Measurements from ENCODE around the gene CLDN18. TPM values are rescaled to one million over a fixed set of nuclear protein-coding genes. Genes with fewer than 3 reads are reported as not detected.

Gene CLDN18
- total RNA-seq, 1 experiment from 2014 or later = 0.17 TPM

- TF ChIP-seq REST (IDR thresholded peaks at IDR 0.05; ENCODE audit: low read depth) = no peak
- TF ChIP-seq EGR1 (IDR thresholded peaks at IDR 0.05; ENCODE audit: low read depth) = no peak
- no peak for TF ChIP-seq POLR2A (IDR thresholded peaks at IDR 0.05; ENCODE audit: borderline replicate concordance, extremely low read depth, insufficient read depth, insufficient read length)
- no peak for TF ChIP-seq JUND (IDR thresholded peaks at IDR 0.05)
- no peak for TF ChIP-seq SRF (IDR thresholded peaks at IDR 0.05; ENCODE audit: low read depth)
- TF ChIP-seq EZH2phosphoT487 (IDR thresholded peaks at IDR 0.05; ENCODE audit: borderline replicate concordance) = no peak
Measured at GRCh38 chr3:138012526-138012925, 2.6 kb downstream of the CLDN18 start (continued).

GRCh38 chr3:138016065-138016464 is 6.1 kb downstream of the CLDN18 start:
- Histone ChIP-seq H3K4me1 (ENCODE audit: control insufficient read depth in 1 of 2, insufficient read depth in 2 of 2, low read length in 2 of 2) (no peaks in the 10 kb centered on the region), H3K27me3 (ENCODE audit: insufficient read depth, low read length) (no peaks in the 10 kb centered on the region), H4K20me1 (ENCODE audit: insufficient read depth) (no peaks in the 10 kb centered on the region), H3K4me3 (replicated peaks in 1 of 2; ENCODE audit: low read depth in 1 of 2, low read length in 2 of 2) (no peak overlapping the region), H2AFZ (ENCODE audit: low read depth, low read length, poor library complexity, severe bottlenecking) (no peak overlapping the region), H3K4me2 (ENCODE audit: low read length) (no peak overlapping the region), H3K9ac (ENCODE audit: low read length) (no peak overlapping the region), H3K9me3 (ENCODE audit: control insufficient read depth in 1 of 2, insufficient read depth in 1 of 2, low read depth in 1 of 2, low read length in 2 of 2) (no peaks in the 10 kb centered on the region), H3K36me3 (ENCODE audit: control insufficient read depth in 1 of 2, insufficient read depth in 2 of 2, low read length in 2 of 2) (no peaks in the 10 kb centered on the region), H3K79me2 (ENCODE audit: insufficient read depth, low read length) (no peaks in the 10 kb centered on the region), H3K9me2 (ENCODE audit: insufficient read depth) (no peaks in the 10 kb centered on the region), H3K27ac (ENCODE audit: low read depth, low read length) (no peak overlapping the region)
- ChIA-PET POLR2A (no interaction called here), RAD21 (ENCODE audit: low non-redundant PET in 1 of 2, low total read pairs in 2 of 2, uncharacterized antibody in 2 of 2, unreplicated experiment in 2 of 2) (no interaction called here), CTCF (no interaction called here)
- no peak for DNase-seq (ENCODE audit: low read depth, low spot score)
- no peak for ATAC-seq
- intact Hi-C loops (cut with micrococcal nuclease) = no loop called here
- no TSS peak for BruUV-seq (replicated peaks)
- no peak for TF ChIP-seq REST (IDR thresholded peaks at IDR 0.05; ENCODE audit: low read depth)
- TF ChIP-seq ZNF274 (IDR thresholded peaks at IDR 0.05; ENCODE audit: low read depth, low read length) = no peak
- TF ChIP-seq POLR2A (IDR thresholded peaks at IDR 0.05; ENCODE audit: borderline replicate concordance, extremely low read depth, insufficient read depth, insufficient read length) = no peak
- no peak for TF ChIP-seq EZH2 (IDR thresholded peaks at IDR 0.05)
- TF ChIP-seq EGR1 (IDR thresholded peaks at IDR 0.05; ENCODE audit: low read depth) = no peak
- no peak for TF ChIP-seq ATF3 (IDR thresholded peaks at IDR 0.05)
- no peak for TF ChIP-seq CEBPB (IDR thresholded peaks at IDR 0.05; ENCODE audit: low read depth)
- no peak for TF ChIP-seq EZH2phosphoT487 (IDR thresholded peaks at IDR 0.05; ENCODE audit: borderline replicate concordance)
- TF ChIP-seq YY1 (IDR thresholded peaks at IDR 0.05; ENCODE audit: extremely low read depth, insufficient replicate concordance, low read depth, low read length) = no peak
- no peak for TF ChIP-seq RAD21 (IDR thresholded peaks at IDR 0.05; ENCODE audit: low read depth)
- TF ChIP-seq JUND (IDR thresholded peaks at IDR 0.05) = no peak
- no peak for TF ChIP-seq CBX3 (IDR thresholded peaks at IDR 0.05; ENCODE audit: low read depth)
- TF ChIP-seq TCF7L2 (IDR thresholded peaks at IDR 0.05; ENCODE audit: borderline replicate concordance, extremely low read depth, insufficient read depth, insufficient read length) = no peak
- TF ChIP-seq SP1 (IDR thresholded peaks at IDR 0.05; ENCODE audit: low read depth) = no peak
- TF ChIP-seq ZFX (IDR thresholded peaks at IDR 0.05) = no peak
- TF ChIP-seq, protein P1, sequence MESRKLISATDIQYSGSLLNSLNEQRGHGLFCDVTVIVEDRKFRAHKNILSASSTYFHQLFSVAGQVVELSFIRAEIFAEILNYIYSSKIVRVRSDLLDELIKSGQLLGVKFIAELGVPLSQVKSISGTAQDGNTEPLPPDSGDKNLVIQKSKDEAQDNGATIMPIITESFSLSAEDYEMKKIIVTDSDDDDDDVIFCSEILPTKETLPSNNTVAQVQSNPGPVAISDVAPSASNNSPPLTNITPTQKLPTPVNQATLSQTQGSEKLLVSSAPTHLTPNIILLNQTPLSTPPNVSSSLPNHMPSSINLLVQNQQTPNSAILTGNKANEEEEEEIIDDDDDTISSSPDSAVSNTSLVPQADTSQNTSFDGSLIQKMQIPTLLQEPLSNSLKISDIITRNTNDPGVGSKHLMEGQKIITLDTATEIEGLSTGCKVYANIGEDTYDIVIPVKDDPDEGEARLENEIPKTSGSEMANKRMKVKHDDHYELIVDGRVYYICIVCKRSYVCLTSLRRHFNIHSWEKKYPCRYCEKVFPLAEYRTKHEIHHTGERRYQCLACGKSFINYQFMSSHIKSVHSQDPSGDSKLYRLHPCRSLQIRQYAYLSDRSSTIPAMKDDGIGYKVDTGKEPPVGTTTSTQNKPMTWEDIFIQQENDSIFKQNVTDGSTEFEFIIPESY (IDR thresholded peaks at IDR 0.05; ENCODE audit: extremely low read depth, insufficient replicate concordance, low read length) = no peak

All from HCT116 (cell line).